GM21390 (cell line): ENCODE measurements around the gene SPINK13.
"Not testable (repeated sequence)": the region's sequence is repeated elsewhere in the genome, so short reads cannot be mapped to it uniquely, and the experiment has no call there.

Source experiments
- ATAC-seq: cut with Tn5 transposase; IDR thresholded peaks from one replicate; pipeline ENCODE4 v1.9.1; 2021; ENCODE audit not compliant: unreplicated experiment

The SPINK13 gene, protein sequence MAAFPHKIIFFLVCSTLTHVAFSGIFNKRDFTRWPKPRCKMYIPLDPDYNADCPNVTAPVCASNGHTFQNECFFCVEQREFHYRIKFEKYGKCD

DNA sequence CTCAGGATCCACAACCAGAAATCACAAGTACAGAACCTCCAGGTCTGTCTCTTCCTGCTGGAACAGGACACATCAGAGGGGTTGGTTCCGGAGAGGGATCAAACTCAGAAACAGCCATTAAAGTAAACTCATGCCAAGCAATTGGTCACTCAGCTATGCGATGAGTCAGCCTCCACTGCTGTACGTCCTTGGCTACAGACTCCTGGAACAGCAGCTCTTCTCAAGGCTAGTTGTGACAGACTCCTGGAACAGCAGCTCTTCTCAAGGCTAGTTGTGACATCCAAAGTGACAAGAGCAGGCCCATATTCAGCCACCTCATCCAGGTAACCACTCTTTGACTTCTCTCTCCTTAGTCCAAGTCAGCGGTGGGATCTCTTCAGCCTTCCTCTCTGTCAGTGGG, at the start of gene SPINK13:
Gene SPINK13, plus strand, starts transcription at position 229 of the 400 bp plus-strand sequence. CDS start 1,279 bp downstream, outside the sequence.
- ATAC-seq, result no peak

DNA sequence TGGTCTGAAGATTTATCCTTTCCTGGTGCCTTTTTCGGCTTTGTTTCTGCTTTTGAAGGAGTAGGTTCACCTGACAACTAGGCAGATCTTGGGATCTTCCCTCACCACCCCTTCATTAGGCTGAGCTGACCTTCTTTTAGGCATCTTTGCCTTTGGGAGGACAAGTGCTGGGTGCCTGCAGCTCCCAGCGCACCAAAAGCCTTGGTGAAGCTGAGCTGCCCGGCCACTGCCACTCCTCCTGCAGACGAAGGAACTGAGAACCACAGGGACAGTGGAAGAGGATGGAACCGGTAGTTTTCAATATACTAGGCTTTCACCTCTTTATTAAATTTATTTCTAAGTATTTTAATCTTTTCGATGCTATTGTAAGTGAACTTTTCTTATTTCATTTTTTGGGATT, 47.1 kb upstream of the SPINK13 start:
- ATAC-seq, result no peak

DNA sequence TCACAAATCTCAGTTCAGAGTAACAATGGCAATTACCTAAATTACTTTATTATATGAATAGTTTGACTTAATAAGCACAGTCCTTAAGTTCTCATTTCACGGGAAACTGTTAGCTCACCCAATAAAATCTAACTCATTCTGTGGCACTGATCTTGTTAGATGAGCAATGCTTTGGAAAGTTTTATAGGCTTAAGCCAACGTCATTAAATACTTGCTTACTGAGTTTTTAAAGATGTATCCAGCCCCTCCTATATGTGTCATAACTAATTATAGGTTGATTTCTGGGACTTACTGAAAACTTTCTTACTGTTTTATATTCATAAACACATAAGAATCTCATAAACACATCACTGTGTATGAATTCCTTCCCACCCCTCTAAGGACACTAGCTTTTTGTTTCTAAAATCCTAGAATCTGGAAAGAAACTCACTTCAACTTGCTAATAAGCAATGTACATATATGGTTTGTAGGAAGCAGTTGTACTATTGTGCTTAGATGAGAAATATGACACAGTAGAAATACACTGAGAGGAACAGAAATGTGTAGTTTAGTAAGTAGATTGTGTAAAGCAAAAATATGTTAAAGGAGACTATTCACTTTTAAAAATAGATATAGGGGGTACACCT, 44.4 kb upstream of the SPINK13 start:
- no peak for ATAC-seq

DNA sequence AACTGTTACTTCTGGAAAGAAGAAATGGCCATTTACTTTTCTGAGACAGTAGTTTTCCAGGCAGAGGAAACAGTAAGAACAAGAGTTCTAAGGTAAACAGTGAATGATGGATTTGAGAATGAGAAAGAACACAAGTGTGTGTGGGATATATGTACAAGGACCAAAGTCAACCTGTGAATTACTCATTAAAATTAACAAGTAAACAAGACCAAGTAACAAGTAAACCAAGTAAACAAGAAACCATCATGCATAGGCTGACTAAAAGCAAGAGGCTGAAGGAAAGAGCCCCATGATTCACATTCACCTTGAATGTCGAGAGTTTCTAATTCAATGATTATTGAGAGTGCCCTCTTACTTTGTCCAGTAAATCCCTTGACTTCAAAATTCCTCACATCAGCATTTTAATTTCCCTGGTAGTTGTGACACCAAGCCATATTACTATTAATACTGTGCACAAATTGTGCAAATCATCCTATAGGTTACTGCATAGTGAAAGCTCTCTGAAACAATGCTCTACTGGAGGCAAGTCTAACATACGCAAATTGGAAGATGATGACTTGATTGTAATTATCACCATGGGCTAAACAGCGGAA, 40.1 kb upstream of the SPINK13 start:
- no peak for ATAC-seq

DNA sequence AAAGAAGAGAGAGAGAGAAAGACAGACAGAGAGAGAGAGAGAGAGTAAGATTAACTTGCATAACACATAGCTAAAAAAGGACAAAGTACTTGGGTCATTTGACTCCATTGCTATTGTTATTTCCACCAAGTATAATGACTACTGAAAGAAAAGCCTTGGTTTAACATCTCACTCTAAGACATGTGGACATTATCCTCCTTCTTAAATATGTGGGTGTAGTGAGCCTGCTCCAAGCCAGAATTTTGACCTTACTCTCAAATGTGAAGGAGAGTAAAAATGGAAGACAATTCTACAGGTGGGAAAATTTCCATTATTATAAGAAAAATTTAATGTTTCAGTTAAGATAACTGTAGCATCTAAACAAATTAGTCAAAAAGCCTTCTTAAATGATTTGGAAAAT, 38.8 kb upstream of the SPINK13 start:
- ATAC-seq, result no peak

DNA sequence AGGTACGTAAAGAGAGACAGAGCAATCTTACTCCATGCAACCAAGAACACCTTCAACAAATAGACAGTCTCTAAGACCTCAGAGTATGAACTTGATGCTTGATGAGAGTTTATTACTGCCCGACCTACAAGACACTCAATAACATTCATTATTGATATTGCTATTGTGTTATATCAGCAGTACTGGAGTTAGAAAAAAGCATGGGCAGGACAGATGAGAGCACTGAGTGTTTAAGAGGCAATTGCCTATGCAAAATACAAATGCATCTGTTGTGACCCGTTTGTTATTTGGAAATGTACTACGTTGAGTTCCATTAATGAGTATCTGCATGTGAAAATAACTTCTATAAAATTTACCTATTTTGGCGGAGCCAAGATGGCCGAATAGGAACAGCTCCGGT, 38.4 kb upstream of the SPINK13 start:
- no peak for ATAC-seq

DNA sequence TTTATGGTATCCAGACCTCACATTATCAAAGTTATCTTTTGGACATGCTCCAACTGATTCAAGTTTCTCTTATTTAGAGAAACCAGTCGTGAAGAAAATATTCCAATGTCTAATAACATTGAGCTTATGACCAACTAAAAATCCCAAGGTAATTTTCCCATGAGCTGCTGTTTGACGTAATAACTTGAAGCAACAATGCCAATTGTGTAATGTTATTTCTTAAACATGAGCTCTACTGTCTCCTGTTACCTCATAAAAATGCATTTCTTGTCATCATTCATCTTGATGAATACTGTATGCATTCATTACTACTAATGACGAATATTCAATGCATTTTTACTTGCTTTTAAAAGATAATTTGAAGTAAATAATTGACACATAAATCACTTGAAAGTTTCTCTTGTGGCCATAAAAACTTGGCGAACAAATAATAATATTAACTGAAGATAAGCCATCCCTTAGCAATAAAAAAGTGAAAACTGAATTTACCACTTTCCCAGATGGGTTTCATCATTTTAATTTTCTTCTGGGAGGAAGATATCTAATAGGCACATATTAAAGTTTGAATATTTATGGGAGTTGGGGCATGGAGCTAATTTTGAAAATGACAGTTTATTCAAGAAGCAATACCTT, 30.7 kb upstream of the SPINK13 start:
- ATAC-seq, result no peak

DNA sequence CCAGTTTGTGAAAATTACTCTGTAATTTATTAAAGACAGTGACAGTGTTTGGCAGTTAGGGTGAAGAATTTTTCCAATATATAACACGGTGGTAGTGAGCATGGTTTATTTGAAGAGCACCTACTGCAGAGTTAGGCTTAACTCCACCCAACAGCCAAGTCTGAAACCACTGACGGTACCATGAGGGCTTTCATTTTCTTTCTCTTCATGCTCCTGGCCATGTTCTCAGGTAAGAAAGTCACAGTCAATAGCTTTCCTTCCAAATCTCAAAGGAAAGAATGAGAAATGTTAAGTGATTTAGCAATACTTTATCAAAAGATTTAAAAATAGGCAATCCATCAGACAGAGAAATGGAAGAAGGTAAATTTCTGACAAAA, 30.2 kb upstream of the SPINK13 start, which contains the start of gene MARCOL:
Gene MARCOL, plus strand, starts transcription at position 108 of the 377 bp plus-strand sequence. Its CDS starts 73 bp downstream, at position 181.
- no peak for ATAC-seq

DNA sequence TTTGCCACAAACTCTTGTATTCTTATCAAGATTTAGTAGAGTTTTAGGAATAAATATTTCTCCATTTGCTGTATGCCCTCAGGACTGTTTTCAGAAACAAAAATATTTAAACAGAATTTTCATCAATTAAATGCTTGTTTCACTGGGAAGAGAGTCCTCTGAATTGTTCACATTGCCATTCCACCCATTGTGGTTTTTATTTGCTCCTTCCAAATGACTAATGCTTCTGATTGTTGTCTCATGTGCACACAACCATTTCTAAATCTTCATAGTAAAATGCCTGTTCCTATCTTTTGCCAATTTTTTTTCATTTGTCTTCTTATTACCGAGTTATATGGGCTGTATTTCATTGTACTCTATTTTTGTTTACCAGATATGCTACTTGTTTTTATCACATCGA, 19.7 kb upstream of the SPINK13 start:
- ATAC-seq, result no peak

DNA sequence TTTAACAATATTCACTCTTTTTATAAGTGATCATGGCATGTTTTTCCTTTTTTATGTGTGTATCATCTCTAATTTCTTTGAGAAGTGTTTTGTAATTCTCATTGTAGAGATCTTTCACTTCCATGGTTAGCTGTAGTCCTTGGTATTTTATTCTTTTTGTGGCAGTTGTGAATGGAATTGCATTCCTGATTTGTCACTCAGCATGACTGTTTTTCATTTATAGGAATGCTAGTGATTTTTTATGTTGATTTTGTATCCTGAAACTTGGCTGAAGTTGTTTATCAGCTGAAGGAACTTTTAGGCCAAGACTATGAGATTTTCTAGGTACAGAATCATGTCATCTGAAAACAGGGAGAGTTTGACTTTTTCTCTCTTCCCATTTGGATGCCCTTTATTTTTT, 13.1 kb upstream of the SPINK13 start:
- no peak for ATAC-seq

DNA sequence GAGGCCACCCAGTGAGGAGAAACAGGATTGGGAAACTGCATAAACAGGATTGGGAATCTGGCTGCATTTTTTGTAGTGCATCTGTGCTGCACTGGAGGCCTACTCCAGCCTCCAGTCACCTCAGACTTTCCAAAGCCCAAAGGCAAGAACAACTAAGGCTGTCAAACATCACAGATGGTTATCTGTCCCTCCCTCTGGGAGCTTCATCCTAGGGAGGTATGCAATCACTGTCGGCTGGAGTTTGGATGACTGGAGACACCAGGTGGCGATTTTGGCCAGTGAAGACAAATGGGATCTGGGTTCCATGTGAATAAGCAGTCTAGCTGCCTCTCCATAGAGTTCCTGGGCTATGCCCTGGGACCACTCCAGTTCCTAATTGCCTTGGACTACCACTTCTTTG, 9.3 kb upstream of the SPINK13 start:
- no peak for ATAC-seq

DNA sequence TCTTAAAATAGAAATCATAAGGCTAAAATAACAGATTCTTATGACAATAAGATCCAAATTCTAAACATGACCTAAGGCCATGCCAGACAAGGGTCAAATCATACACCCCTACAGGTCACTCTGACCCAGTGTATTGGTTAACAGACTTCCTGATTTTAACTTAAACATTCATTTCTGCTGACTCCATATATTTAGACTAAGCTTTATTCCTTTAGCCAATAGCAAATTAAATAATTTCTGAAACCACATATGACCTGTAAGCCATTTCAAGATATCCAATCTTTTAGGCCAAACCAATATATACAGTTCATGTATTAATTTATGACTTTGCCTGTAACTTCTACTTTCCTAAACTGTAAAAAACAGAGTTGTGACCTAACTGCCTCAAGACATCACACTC, 7.4 kb upstream of the SPINK13 start:
- no peak for ATAC-seq

DNA sequence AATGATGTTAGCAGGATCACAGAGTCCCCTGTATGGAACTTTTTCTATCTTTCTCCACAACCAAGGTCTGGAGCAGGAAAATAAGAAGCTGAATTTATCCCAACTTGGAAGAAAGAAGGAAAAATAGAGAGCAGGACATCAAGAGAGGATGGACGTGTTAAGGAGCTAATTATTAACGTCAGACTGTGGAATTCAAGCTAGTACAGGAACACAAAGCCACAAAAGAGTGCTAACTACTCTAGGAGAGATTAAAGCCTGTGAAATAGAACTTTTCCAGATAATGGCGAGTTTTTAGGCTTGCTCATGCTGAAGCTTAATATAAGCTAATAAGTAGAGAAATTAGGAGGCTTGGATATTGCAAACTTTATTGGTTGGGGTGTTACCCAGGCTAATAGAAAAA, 632 bp upstream of the SPINK13 start:
- no peak for ATAC-seq

DNA sequence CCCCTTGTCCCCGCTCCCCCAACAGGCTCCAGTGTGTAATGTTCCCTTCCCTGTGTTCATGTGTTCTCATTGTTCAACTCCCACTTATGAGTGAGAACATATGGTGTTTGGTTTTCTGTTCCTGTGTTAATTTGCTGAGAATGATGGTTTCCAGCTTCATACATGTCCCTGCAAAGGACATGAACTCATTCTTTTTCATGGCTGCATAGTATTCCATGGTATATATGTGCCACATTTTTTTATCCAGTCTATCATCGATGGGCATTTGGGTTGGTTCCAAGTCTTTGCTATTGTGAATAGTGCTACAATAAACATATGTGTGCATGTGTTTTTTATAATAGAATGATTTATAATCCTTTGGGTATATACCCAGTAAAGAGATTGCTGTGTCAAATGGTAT, 6.5 kb downstream of the SPINK13 start:
- not testable (repeated sequence) for ATAC-seq

DNA sequence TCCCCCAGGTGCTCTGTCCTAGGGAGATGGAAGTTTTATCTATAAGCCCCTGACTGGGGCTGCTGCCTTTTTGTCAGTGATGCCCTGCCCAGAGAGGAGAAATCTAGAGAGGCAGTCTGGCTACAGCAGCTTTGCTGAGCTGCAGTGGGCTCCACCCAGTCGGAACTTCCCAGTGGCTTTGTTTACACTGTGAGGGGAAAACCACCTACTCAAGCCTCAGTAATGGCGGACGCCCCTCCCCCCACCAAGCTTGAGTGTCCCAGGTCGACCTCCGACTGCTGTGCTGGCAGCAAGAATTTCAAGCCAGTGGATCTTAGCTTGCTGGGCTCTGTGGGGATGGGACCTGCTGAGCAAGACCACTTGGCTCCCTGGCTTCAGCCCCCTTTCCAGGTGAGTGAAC, 12.3 kb downstream of the SPINK13 start:
- not testable (repeated sequence) for ATAC-seq

DNA sequence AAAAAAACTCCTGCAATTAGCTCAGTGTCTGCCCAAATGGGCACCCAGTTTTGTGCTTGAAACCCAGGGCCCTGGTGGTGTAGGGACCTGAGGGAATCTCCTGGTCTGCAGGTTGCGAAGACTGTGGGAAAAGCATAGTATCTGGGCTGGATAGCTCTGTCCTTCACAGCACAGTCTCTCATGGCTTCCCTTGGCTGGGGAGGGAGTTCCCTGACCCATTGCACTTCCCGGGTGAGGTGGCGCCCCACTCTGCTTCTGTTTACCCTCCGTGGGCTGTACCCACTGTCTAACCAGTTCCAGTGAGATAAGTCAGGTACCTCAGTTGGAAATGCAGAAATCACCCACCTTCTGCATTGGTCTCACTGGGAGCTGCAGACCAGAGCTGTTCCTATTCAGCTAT, 12.7 kb downstream of the SPINK13 start:
- not testable (repeated sequence) for ATAC-seq

DNA sequence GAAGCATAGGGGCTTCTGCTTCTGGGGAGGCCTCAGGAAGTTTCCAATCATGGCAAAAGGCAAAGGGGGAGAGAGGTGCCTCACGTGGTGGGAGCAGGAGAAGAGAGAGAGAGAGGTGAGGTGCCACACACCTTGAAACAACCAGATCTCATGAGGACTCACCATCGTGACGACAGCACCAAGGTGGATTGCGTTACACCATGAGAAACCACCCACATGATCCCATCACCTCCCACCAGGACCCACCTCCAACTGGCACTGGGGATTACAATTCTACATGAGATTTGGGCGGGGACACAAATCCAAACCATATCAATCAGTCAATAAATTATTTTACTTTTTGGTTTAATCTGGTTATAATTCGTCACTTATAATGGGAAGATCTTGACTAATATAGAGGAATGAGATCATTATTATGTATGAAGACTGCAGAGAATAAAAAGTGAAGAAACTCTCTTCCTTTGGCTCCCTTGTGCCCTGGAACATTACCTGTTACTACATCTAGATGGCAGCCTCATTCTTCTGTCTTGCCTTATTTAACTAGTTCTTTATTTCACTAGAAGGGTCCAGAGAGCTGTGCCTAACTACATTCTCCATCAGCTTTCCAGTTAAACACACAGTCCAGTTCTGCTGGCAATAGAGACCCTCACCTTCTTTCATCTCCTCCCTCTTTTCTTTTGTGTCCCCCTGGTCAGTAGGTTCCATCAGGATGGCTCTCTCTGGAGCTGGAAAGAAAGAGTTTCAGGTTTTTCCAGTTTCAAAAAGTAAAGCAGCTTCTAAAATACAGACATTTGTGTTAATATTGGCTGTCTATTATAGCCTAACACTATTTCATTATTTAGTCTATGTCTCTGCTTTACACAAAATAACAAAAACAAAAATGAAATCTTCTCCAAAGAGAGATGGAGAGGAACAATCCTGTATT, 21.9 kb downstream of the SPINK13 start:
- ATAC-seq, result no peak

DNA sequence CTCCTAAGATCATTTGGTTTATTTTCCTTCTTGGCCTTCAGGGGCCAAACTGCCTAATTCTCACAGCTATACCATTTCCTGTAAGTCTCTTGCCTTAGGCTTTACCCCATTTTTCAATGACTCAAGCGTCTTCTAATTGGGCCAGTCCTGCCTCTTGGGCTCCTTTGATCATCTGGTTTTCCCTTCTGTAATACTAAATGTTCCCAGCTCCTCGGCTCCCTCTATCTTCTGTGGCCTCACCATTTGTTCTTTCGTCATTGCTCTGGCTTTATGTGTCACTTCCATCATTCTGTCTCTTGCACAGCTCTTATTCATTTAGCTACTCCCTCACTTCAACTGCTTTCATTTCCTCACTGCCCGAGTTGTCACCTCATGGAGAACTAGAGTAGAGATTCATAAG, 29.1 kb downstream of the SPINK13 start:
- ATAC-seq, result no peak

DNA sequence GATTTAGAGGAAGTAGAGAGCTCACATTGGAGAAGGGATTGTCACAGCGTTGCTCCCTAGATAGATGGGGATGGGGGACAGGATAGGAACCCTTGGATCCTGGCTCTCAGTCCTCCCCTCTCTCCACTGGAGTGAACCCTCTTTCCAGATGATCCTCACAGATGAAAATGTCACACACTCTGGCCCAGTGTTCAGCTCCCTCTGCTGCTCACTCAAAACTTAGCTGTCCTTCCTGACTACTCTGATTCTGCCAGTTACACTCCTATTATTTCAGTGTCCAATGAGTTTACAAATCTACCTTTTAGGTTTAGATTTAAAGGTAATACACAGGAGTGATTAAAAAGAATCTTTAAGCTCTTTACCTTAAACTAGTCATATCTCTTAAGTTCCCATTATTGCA, 37.9 kb downstream of the SPINK13 start:
- ATAC-seq, result no peak

DNA sequence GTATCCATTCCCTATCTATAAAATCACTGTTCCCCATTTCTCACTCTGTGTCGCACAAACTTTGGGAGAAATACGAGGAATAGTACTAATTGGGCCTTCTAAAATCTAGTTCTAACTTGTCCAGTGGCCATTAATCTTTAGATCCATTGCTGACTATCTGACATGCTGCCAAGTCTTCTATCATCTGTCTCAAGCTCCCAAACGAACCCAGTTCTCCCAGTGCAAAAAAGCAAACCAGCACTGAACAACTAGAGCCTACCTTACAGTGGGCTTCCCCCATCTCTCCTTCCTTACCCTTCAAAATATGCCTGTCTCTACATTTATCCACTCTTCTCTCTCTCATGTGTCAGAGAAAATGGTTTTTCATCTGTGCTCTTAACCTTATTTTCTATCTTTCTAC, 40.4 kb downstream of the SPINK13 start:
- ATAC-seq, result no peak

DNA sequence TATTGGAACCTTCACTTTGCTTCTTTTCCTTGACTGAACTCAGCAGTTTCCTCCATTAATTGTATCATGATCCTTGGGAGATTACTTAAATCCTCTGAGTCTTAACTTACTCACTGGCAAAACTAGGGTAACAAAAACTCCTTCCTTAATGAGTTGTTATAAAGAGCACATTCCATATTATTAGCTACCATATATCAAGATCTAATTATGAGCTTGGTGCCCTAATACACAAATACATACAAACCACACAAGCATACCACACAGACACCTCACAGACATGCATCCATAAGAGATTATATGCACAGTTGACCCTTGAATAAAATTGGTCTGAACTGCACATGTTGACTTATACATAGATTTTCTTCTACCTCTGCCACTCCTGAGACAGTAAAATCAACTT, 41.2 kb downstream of the SPINK13 start:
- no peak for ATAC-seq
